Subcutaneous adipose tissue (tissue), 4 donors: Measurements from ENCODE around the gene SNCB. TPM values are rescaled to one million over a fixed set of nuclear protein-coding genes. Genes with fewer than 3 reads are reported as not detected.

Experiments
- small RNA-seq: library from RNA; depleted of rRNA; stranded (forward); fragments of <200 nt; gene quantifications from one replicate; pipeline ENCODE3, GENCODE V24; 2016
- total RNA-seq, 4 donors: library from RNA; depleted of rRNA; stranded (reverse); fragments of >200 nt; gene quantifications; one replicate each; pipeline ENCODE4 v1.1.0, GENCODE V29; 2016
- TF ChIP-seq, protein P1 (sequence below): fragments of 450-650 bp; IDR thresholded peaks from one replicate; pipeline ENCODE4 v1.5.1; 2016; ENCODE audit warnings: low read depth, mild to moderate bottlenecking, control low read depth, antibody characterized with exemption, moderate library complexity

The SNCB gene
- total RNA-seq, 4 donors from 2014 or later = not detected

GRCh38 chr5:176574297-176574591, 56.1 kb downstream of the SNCB start:
- TF ChIP-seq, protein P1, sequence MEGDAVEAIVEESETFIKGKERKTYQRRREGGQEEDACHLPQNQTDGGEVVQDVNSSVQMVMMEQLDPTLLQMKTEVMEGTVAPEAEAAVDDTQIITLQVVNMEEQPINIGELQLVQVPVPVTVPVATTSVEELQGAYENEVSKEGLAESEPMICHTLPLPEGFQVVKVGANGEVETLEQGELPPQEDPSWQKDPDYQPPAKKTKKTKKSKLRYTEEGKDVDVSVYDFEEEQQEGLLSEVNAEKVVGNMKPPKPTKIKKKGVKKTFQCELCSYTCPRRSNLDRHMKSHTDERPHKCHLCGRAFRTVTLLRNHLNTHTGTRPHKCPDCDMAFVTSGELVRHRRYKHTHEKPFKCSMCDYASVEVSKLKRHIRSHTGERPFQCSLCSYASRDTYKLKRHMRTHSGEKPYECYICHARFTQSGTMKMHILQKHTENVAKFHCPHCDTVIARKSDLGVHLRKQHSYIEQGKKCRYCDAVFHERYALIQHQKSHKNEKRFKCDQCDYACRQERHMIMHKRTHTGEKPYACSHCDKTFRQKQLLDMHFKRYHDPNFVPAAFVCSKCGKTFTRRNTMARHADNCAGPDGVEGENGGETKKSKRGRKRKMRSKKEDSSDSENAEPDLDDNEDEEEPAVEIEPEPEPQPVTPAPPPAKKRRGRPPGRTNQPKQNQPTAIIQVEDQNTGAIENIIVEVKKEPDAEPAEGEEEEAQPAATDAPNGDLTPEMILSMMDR = no peak

GRCh38 chr5:176573564-176574296, 56.6 kb downstream of the SNCB start:
- TF ChIP-seq, protein P1 = no peak

Small RNA genes within 50 kb of the gene (small RNA-seq; reads per million reads assigned to genes)
- gene MIR4281 = not detected

Other genes starting within 250 kb of the SNCB start
- 10 to 100 TPM in 3 of 4 donors, 1 to 10 TPM in 1; 7.5 to 20.5 (median 12.9) TPM for gene NOP16, start 241.9 kb downstream of the SNCB start, total RNA-seq
- 100 to 1,000 TPM; 115 to 146 (median 137) TPM for gene HIGD2A, start 241.8 kb downstream of the SNCB start, total RNA-seq
- 100 to 1,000 TPM in 2 of 4 donors, 10 to 100 TPM in 2; 80.4 to 144 (median 99.5) TPM for gene CLTB, start 214.0 kb downstream of the SNCB start, total RNA-seq
- gene FAF2, start 182.1 kb downstream of the SNCB start, total RNA-seq = 10 to 100 TPM; 21.9 to 32.3 (median 23.9) TPM
- 10 to 100 TPM in 2 of 4 donors, 1 to 10 TPM in 2; 7.5 to 15.1 (median 9.8) TPM for gene RNF44, start 93.1 kb downstream of the SNCB start, total RNA-seq
- under 1 TPM in 1 of 4 donors, not detected in 3; 0.17 TPM for gene CDHR2, start 81.2 kb downstream of the SNCB start, total RNA-seq
- under 1 TPM; 0.16 to 0.75 (median 0.39) TPM for gene GPRIN1, start 20.4 kb downstream of the SNCB start, total RNA-seq
- gene EIF4E1B, start 141 bp upstream of the SNCB start, total RNA-seq = not detected
- 10 to 100 TPM in 3 of 4 donors, 1 to 10 TPM in 1; 7.8 to 18.7 (median 11.3) TPM for gene TSPAN17, start 16.9 kb upstream of the SNCB start, total RNA-seq
- under 1 TPM in 2 of 4 donors, not detected in 2; 0.17 to 0.19 TPM for gene UNC5A, start 180.0 kb upstream of the SNCB start, total RNA-seq